ENCODE data around the gene DZIP1.

DNA sequence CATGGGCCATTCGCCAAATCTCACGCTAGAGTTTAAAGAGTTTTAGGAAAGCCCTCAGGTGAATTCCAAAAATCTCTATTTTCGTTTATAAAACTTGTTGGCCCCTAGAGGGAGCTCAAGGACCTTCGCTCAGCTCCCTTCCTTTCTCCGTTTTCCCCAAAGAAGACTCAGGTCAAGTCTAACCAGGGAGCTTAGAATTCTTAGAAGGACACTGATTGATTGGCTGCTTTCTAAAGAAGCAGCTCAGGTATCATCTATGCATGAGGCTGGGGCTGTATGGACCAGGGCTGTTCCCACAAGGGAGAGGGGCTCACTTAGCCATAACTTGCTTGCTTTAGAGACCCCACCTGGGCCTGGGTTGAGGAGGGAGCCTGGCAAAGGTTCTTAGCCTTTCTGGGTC lies 20.5 kb downstream of the DZIP1 start:
- TF ChIP-seq, protein P1, sequence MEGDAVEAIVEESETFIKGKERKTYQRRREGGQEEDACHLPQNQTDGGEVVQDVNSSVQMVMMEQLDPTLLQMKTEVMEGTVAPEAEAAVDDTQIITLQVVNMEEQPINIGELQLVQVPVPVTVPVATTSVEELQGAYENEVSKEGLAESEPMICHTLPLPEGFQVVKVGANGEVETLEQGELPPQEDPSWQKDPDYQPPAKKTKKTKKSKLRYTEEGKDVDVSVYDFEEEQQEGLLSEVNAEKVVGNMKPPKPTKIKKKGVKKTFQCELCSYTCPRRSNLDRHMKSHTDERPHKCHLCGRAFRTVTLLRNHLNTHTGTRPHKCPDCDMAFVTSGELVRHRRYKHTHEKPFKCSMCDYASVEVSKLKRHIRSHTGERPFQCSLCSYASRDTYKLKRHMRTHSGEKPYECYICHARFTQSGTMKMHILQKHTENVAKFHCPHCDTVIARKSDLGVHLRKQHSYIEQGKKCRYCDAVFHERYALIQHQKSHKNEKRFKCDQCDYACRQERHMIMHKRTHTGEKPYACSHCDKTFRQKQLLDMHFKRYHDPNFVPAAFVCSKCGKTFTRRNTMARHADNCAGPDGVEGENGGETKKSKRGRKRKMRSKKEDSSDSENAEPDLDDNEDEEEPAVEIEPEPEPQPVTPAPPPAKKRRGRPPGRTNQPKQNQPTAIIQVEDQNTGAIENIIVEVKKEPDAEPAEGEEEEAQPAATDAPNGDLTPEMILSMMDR (conservative IDR thresholded peaks at IDR 0.05), result peak; percentile 86
- no peak for TF ChIP-seq ZFX (IDR thresholded peaks at IDR 0.05)

Measured in C4-2B (cell line).